ENCODE measurements around the gene PPAT. TPM values are rescaled to one million over a fixed set of nuclear protein-coding genes. Genes with fewer than 3 reads are reported as not detected.

The PPAT gene
- total RNA-seq, result 7.9 and 13.0 TPM in 2 replicates

DNA sequence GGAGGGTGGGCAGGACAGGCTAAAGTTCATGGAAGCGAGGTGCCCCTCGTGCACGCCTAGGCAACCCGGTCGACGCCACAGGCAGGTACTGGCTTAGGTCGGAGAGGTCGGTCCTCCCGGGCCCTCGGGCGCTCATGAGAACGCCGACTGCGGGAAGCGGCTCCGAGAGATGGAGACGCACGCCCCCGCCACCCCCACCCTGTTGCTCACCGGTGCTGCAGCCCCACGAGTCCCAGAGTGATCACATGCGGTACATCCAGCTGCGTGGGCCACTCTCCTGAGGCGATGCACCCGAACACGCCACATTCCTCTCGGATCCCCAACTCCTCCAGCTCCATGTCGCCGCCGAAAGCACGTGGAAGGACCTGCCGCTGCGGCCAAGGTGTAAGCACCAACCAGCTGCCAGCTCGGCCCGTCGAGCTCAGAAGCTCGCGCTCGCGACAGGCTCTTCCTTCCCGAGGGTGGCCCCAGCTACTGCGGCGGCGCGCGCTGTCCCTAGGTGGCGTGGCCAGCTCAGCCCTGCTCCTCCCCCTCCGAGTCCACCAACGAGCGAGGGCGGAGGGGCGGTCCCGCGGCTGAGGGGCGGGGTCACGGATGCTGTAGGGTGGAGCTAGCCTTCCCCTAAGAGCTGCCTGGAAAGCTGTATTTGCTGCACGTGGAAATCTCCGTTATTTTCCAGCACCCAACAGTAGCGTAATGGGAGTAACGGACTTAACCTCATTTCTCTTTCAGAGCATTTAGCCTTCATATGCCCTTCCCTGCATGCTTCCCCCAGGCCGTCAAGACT, at the start of gene PPAT:
PPAT (minus strand) TSS at position 476 of the 787 bp plus-strand sequence; CDS start at position 338, 138 bp downstream.

DNA sequence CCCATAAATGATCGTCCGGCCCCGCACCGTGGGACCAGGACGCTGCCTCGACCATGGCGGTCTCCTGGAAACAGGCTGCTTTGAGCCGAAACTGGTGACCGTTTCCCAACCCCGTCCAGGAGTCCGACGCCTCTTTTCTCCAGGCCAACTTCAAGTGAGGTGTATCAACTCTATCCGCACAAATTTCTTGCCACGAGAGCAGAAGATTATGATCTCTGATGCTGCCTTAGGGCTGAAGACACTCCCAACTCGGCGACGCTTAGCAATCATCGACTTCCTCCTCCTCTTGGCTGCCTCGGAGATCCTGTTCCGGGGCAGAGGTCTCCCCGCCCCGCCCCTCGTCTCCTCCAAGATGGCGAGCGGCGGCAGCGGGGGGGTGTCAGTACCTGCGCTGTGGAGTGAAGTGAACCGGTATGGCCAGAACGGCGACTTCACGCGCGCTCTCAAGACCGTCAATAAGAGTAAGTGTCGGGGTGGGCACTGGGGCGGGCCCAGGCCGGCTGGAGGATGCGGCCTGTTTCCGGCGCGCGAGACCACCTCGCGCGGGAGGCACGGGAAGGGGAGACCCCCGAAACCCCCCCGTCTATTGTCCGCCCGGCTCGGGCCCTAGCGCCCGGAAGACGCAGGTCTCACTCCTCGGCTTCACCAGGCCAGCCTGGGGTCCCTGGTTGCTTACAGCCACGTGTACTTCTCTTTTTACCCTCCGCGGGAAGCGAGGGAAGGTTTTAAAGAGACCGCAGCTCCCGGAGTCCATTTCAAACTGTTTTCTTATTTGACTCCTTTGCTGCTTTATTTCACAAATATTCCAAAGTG, 32.1 kb upstream of the PPAT start, which contains the start of gene SRP72:
SRP72 (plus strand) TSS at position 334 of the 813 bp plus-strand sequence; CDS start at position 353, 19 bp downstream.

DNA sequence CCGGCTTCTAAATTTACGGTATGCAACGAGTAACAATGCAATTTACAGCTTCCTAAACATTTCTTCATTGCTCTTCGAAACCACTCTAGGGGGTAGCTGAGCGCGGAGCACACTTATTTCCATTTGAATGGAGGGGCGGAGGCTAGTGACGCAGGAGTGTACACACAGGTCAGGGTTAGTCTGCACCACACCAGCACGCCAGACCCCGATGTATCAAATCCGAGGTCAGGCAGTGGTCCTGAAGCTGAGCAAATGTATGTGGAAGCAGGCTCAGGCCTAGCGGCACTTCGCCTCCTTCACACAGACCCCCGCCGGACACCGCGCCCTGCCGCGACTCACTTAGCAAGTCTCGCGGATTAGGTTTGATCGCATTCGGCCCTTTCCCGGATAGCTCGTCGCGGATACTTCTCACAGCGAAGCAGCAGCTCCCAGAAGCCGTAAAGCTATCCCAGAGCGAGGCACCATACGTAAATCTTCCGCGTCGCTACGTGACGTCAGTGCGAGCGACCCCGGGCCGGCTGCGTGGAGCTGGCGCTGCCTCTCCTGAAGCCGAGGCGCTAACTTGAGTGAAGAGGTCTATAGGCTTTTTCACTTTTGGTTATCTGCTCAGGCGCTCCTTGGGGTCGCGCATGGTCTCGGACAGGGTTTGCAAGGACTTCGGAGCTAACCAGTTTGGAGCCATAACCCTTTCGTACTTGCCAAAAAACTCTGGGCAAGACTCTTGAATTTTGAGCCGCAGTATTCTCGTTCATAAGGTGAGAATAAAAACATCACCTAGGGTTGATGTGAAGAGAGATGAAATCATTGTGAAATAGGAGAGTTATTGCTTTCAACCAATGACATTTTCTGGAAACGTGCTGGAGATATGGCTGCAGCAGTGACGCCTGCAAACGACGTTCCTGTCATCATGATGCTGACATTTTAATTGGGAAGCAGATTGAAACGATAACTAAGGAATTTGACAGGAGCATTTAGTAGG, 48.1 kb downstream of the PPAT start, which contains the start of gene AASDH:
AASDH (minus strand) TSS at position 469 of the 979 bp plus-strand sequence. CDS start 3,192 bp downstream, outside the sequence.

Other genes starting within 250 kb of the PPAT start
- 9.9 and 12.2 TPM in 2 replicates for gene AASDH, start 48.1 kb downstream of the PPAT start, total RNA-seq
- gene PAICS, start 645 bp upstream of the PPAT start, total RNA-seq, result 20.4 and 38.5 TPM in 2 replicates
- gene SRP72, start 32.0 kb upstream of the PPAT start, total RNA-seq, result 55.4 and 132 TPM in 2 replicates
- under 0.01 and 0.22 TPM in 2 replicates for gene ARL9, start 70.2 kb upstream of the PPAT start, total RNA-seq
- 0.65 and 7.1 TPM in 2 replicates for gene HOPX, start 245.7 kb upstream of the PPAT start, total RNA-seq

All from placental epithelial cell (primary cell).